Glomerular endothelial cell (primary cell): ENCODE data around the gene DYNC1I2. TPM values are rescaled to one million over a fixed set of nuclear protein-coding genes. Genes with fewer than 3 reads are reported as not detected.
"Not testable (repeated sequence)": the region's sequence is repeated elsewhere in the genome, so short reads cannot be mapped to it uniquely, and the experiment has no call there.

ENCODE experiments used
- DNase-seq: peaks from one replicate; pipeline ENCODE4 v3.0.0-alpha.2; 2011; ENCODE audit warnings: low read depth, low spot score; ENCODE audit errors: extremely low read depth
- total RNA-seq: library from RNA; depleted of rRNA; stranded (reverse); fragments of >200 nt; gene quantifications from 2 replicates; pipeline ENCODE4 v1.2.3, GENCODE V29; 2015

DYNC1I2 gene
- total RNA-seq, 1 donor from 2014 or later: 174 TPM

DNA sequence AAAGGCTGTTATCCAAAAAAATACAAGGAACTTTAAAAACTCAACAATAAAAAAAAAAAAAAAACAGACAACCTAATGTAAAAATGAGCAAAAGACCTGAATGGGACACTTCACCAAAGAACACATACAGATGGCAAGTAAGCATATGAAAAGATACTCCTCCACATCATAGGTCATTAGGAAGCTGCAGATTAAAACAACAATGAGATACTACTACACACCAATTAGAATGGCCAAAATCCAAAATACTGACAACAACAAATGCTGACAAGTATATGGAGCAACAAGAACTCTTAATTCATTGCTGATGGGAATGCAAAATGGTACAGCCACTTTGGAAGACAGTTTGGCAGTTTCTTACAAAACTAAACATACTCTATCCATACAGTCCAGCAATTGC is 84.2 kb downstream of the DYNC1I2 start:
- no peak for DNase-seq

- no peak for DNase-seq
Measured at GRCh38 chr2:171772373-171772772, 85.1 kb downstream of the DYNC1I2 start.

DNA sequence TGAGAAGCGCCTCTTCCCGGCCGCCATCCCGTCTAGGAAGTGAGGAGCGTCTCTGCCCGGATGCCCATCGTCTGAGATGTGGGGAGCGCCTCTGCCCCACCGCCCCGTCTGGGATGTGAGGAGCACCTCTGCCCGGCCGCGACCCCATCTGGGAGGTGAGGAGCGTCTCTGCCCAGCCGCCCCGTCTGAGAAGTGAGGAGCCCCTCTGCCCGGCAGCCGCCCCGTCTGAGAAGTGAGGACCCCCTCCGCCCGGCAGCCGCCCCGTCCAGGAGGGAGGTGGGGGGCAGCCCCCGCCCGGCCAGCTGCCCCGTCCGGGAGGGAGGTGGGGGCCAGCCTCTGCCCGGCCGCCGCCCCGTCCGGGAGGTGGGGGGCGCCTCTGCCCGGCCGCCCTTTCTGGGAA is 87.3 kb downstream of the DYNC1I2 start:
- DNase-seq: not testable (repeated sequence)

- DNase-seq: no peak
Measured at GRCh38 chr2:171778515-171778914, 91.2 kb downstream of the DYNC1I2 start.

DNA sequence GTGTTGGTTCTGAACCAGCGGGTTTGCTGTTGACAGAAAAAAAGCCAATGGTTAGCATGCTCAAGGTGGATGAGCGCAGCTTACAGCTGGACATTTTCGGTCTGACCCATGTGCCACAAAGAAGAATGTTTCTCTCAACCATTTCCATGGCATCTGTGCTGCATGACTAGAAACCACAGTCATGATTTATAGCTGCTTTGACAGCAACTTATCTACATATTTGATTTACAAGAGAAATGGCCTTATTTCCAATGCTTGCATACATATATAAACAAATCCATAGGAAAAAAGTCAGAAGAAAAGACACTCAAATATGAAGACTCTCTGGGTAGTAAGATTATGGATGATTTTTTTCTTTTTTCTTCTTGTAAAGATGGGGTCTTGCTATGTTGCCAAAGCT is 98.2 kb downstream of the DYNC1I2 start:
- no peak for DNase-seq

DNA sequence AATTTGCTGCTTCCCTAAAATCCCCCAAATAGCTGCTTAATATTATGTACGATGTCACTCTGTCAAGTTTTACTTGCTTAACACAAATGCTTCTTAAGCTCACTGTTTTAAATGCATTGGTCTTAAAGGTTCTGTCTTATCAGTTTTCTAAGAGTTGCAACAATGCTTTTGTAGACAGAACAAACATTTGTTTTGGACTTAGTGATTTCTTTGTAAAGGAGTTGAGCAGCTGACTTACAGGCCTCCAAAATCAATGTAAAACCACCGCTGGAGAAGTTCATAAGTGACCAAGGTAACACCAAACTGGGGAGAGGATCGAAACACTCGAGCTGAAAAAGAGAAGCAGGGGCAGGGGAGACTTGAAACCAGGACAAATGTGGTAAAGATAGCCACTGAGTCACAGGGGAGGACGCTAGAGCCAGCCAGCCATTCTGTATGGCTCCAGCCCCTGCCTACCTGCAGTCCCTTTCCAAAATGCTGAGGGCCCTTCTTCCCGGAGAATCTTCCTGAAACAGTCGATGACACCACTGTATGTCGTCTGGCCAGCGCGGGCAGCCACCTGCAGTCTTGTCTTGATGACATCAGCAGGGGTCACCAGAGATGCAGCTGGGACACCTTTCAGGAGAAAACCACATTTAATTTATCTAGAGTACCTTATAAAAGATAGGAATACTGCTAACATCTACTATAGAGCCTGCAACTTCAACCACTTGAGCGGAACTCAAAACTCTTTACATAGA is 100.2 kb downstream of the DYNC1I2 start:
- no peak for DNase-seq

DNA sequence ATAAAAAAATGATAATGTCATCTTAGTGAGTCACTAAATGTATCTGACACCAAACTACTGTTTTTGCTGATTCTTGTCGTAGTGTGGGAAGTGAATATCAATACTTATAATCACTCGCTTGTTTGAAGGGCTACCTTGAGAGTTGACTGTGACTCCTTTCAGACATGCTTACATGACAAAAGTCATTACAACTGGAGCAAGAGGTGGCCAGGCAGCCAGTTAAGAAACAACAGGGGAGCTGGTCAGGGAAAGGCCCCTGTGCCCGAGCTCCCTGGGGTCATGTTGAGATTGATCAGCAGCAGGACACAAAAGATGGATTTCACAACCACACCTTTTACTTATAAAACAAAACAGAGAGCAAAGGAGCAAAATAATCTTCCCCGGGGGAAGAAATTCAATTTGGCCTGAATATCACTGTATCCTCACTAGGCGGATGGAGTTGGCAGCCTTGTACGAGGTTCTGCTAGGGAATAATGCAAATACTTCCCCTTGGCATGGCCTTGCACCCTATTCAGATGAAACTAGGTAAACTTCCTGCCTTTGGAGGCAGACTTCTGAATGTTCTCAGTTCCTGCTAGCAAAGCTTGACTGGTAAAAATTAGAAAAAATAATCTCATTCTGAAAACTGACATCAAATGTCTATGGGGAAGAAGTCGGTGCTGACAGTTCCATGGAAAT is 101.2 kb downstream of the DYNC1I2 start:
- DNase-seq: no peak

- no peak for DNase-seq
Measured at GRCh38 chr2:171789956-171790355, 102.7 kb downstream of the DYNC1I2 start.

- DNase-seq: no peak
Measured at GRCh38 chr2:171791361-171791760, 104.1 kb downstream of the DYNC1I2 start.

DNA sequence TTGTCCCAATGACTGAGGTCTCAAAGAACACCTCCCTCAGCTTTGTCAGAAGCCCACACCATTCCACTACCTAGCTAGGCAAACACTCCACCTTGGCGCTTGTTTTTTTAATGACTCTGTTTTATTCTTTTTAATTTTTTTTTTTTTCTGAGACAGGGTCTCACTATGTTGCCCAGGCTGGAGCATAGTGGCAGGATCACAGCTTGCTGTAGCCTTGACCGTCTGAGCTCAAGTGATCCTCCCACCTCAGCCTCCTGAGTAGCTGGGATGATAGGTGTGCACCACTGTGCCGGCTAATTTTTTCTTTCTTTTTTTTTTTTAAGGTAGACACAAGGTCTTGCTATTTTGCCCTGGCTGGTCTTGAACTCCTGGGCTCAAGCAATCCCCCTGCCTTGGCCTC is 104.9 kb downstream of the DYNC1I2 start:
- no peak for DNase-seq

DNA sequence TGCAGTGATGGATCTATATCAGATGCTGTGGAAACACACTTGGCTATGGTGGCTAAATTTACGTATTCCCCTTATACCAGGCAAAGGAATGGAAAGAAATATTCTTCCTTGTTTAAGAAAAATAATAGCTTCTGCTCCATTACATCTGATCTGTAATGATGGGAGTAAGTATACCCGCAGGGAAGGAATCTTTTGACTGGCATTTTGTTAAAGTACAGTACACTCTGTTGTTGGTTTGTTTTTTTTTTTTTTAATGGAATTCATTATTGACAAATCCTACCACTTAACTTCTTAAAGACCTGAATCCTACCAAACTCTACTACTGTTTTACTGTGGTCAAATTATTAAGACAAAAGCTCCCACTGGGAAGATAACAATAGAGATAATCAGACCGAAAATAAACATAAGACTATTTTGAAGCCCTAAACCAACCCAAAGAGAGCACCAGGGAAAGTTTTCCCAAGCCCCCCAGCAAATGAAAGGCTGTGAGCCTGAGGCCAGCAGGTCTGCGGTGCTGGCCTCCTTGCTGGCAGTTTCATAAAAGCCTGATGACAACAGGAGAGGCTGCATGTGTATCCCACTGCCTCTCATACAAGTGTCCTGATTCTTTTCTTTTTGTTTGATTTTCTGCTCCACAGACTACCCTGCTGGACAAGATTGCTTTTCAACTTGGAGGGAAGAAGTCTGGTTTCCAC is 105.8 kb downstream of the DYNC1I2 start:
- DNase-seq: no peak

DNA sequence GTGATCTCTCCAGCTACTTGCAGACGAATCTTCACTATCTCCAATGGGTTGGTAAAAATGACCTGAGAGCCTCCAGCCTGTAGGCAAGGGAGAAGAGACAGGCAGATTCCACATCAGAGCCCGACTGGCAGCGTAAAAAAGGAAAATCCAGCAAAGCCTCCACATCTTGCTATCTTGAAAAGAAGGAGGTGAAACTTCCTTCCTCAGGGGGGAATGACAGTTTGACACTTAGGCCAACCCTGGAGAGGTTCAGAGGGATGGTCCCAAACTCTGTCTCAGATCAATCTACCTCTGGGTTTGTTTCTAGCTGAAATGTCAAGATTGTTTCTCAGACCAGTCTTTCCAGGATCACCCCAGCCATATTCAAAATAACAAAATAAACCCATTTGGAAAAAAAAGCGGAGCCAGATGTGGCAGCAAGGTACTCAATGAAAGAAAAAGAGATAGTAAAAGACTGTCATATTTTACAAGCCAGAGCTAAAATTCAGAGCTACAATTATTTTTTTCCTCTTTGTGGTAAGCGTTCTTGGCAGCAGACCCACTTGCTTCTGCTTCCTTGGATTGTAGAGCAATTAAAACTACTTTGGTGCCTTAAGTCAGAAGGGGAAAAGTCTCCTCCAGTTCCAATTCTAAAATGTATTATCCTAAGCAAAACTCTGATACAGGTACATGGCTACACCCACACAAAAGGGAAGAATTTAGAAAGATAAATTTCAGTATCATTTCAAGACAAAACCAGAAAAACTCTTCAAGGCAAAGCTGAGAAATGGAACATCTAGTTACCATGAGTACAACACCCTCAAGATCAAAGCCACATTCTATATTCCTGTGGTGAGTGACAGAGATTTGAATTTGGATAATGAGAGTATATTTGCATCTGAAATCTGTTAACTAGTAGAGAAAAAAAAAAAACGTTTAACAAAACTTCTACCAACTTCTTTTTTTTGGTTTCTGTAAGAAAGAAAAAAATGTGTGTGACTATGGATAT is 106.7 kb downstream of the DYNC1I2 start:
- no peak for DNase-seq

GRCh38 chr2:171794918-171795317 is 107.6 kb downstream of the DYNC1I2 start:
- DNase-seq: no peak

Other genes with a start within 250 kb of the DYNC1I2 start
- gene CYBRD1, start 165.0 kb upstream of the DYNC1I2 start, total RNA-seq: 13.1 and 18.4 TPM in 2 replicates
- gene SLC25A12, start 206.8 kb downstream of the DYNC1I2 start, total RNA-seq: 11.7 and 13.8 TPM in 2 replicates
- 31.1 and 37.2 TPM in 2 replicates for gene HAT1, start 235.0 kb downstream of the DYNC1I2 start, total RNA-seq